Spleen (tissue), 11 donors: Measurements from ENCODE around the gene COL17A1. TPM values are rescaled to one million over a fixed set of nuclear protein-coding genes. Genes with fewer than 3 reads are reported as not detected.

ENCODE experiments used
- DNase-seq: peaks from one replicate; pipeline ENCODE4 v3.0.0-alpha.2; 2020
- H3K27ac ChIP-seq, 8 donors: fragments of 200-600 bp; sonication (generic) in 7 of 8; 1 replicate in 4 of 8; 2 replicates in 4 of 8; pipeline versions ENCODE4 v1.5.0 to v1.8.0; 2016 to 2021; ENCODE audit warnings: inconsistent platforms in 4 of 8, mild to moderate bottlenecking in 4 of 8, moderate library complexity in 1 of 8
- H3K27me3 ChIP-seq, 7 donors: fragments of 200-600 bp; sonication (generic) in 6 of 7; replicated peaks in 1 of 7; 1 replicate in 4 of 7; 2 replicates in 3 of 7; pipeline versions ENCODE4 v1.5.0 to v1.8.0; 2016 to 2021; ENCODE audit warnings: inconsistent platforms in 3 of 7, mild to moderate bottlenecking in 1 of 7
- H3K36me3 ChIP-seq, 6 donors: fragments of 200-600 bp; sonication (generic) in 5 of 6; 1 replicate in 4 of 6; 2 replicates in 2 of 6; pipeline versions ENCODE4 v1.5.0 to v1.8.0; 2016 to 2021; ENCODE audit warnings: inconsistent platforms in 2 of 6
- H3K4me1 ChIP-seq, 6 donors: fragments of 200-600 bp; sonication (generic) in 5 of 6; 1 replicate in 3 of 6; 2 replicates in 3 of 6; pipeline versions ENCODE4 v1.5.0 to v1.8.0; 2016 to 2021; ENCODE audit warnings: inconsistent platforms in 3 of 6
- H3K4me3 ChIP-seq, 8 donors: fragments of 200-600 bp; sonication (generic) in 7 of 8; 1 replicate in 4 of 8; 2 replicates in 4 of 8; pipeline versions ENCODE4 v1.5.0 to v1.8.0; 2016 to 2021; ENCODE audit warnings: inconsistent platforms in 4 of 8, mild to moderate bottlenecking in 4 of 8, moderate library complexity in 2 of 8
- H3K9me3 ChIP-seq, 8 donors: fragments of 200-600 bp; sonication (generic) in 7 of 8; 1 replicate in 4 of 8; 2 replicates in 4 of 8; pipeline versions ENCODE4 v1.5.0 to v1.8.0; 2016 to 2021; ENCODE audit warnings: inconsistent platforms in 4 of 8
- CTCF ChIP-seq, 11 experiments: fragments of 200-600 bp in 7 of 11; fragments of 450-650 bp in 4 of 11; sonication (generic) in 4 of 11; IDR thresholded peaks in 8 of 11; conservative IDR thresholded peaks in 3 of 11; 1 replicate in 7 of 11; 2 replicates in 4 of 11; pipeline versions ENCODE4 v1.4.0 to v1.8.0; 2016 to 2021; ENCODE audit warnings: antibody characterized with exemption in 11 of 11, inconsistent platforms in 4 of 11, mild to moderate bottlenecking in 1 of 11
- POLR2A ChIP-seq, 3 donors: fragments of 450-650 bp; IDR thresholded peaks; one replicate each; pipeline ENCODE4 v1.5.1; 2017; ENCODE audit warnings: antibody characterized with exemption in 3 of 3, mild to moderate bottlenecking in 1 of 3
- POLR2AphosphoS5 ChIP-seq, 3 donors: sonication (generic); formaldehyde crosslinking; IDR thresholded peaks; one replicate each; pipeline ENCODE4 v1.5.1; 2017; ENCODE audit warnings: antibody characterized with exemption in 3 of 3
- WGBS, 5 donors: extraction: QIAGEN DNeasy Blood & Tissue Kit in 3 of 5; methylation state at CpG; one replicate each; pipeline versions ENCODE4 v1.1.5 to v1.1.7; 2013 to 2018; 5-methylcytosine and 5-hydroxymethylcytosine counted together
- intact Hi-C: fragments of 100-400 bp; cut with DNase I; formaldehyde crosslinking; loops from one replicate; pipeline ENCODE4 v1.15.0; 2023; ENCODE audit warnings: low total_unique reads
- polyA plus RNA-seq, 3 donors: library from polyadenylated mRNA; stranded (reverse); fragments of 200-250 nt; gene quantifications; one replicate each; pipeline ENCODE4 v1.2.1, GENCODE V29; 2013
- total RNA-seq, 7 donors: library from RNA; depleted of rRNA in 3 of 7; stranded (reverse); fragments of >200 nt in 3 of 7; fragmentation: NEBNext Ultra II Directional in 4 of 7; extraction: Animal tissue kit (Norgen Biotek cat#: 25700) in 4 of 7; gene quantifications; one replicate each; pipeline versions ENCODE4 v1.1.0 to v1.2.1, GENCODE V29; 2016 to 2021
- donor health status: healthy with polysubstance abuse.
- donor health status: DM: no; HTN: no; CAD: no; lungs with moderate emphysema.
- donor health status: DM: no; HTN: no; CAD: no.
- donor health status: Bipolar disorder and iron deficiency.
- donor health status: healthy.
- donor health status: DM: no; HTN: no; CAD: no.
- donor health status: DM: yes; HTN: yes; CAD: no.

COL17A1 gene
- total and polyA plus RNA-seq, 10 donors = 0.50 to 5.9 (median 1.8) TPM

GRCh38 chr10:104103956-104104355 lies 18.3 kb upstream of the COL17A1 start:
- TF ChIP-seq CTCF (IDR thresholded peaks at IDR 0.05 in 8 of 11, conservative IDR thresholded peaks at IDR 0.05 in 3 of 11) (no peak), POLR2A (IDR thresholded peaks at IDR 0.05) (no peak), POLR2AphosphoS5 (IDR thresholded peaks at IDR 0.05) (no peak)
- H3K4me1 ChIP-seq = no peaks in the 10 kb centered on the region
- DNase-seq = no peak
- H3K9me3 ChIP-seq = no peaks in the 10 kb centered on the region
- H3K27me3 ChIP-seq = no peaks in the 10 kb centered on the region
- H3K27ac ChIP-seq = no peak overlapping the region
- no peaks in the 10 kb centered on the region for H3K36me3 ChIP-seq
- no peak overlapping the region for H3K4me3 ChIP-seq
- intact Hi-C loops = no loop called here
- WGBS, 5 donors = 49 to 73% (median 70%) methylated on average over 1 of the region's 1 CpG

GRCh38 chr10:104101902-104102301 lies 16.2 kb upstream of the COL17A1 start:
- no peaks in the 10 kb centered on the region for H3K36me3 ChIP-seq
- intact Hi-C loops = no loop called here
- H3K27ac ChIP-seq = no peak overlapping the region
- no peaks in the 10 kb centered on the region for H3K4me1 ChIP-seq
- WGBS, 5 donors = 74 to 95% (median 80%) methylated on average over 1 of the region's 1 CpG
- TF ChIP-seq CTCF (IDR thresholded peaks at IDR 0.05 in 8 of 11, conservative IDR thresholded peaks at IDR 0.05 in 3 of 11) (no peak), POLR2AphosphoS5 (IDR thresholded peaks at IDR 0.05) (no peak), POLR2A (IDR thresholded peaks at IDR 0.05) (no peak)
- peaks cover 0 to 6% (median 0%) of the 10 kb centered on the region in 8 donors for H3K9me3 ChIP-seq
- no peak overlapping the region for H3K4me3 ChIP-seq
- DNase-seq = no peak
- no peaks in the 10 kb centered on the region for H3K27me3 ChIP-seq

- intact Hi-C loops = no loop called here
- Histone ChIP-seq H3K4me1 (no peaks in the 10 kb centered on the region), H3K27ac (no peak overlapping the region), H3K9me3 (peaks cover 0 to 9% (median 0%) of the 10 kb centered on the region in 8 donors), H3K27me3 (no peaks in the 10 kb centered on the region), H3K36me3 (no peaks in the 10 kb centered on the region), H3K4me3 (no peak overlapping the region)
- DNase-seq = no peak
- WGBS, 5 donors = 0 to 4% (median 0%) methylated on average over 1 of the region's 1 CpG
- no peak for TF ChIP-seq POLR2A (IDR thresholded peaks at IDR 0.05)
- TF ChIP-seq POLR2AphosphoS5 (IDR thresholded peaks at IDR 0.05) = no peak
- TF ChIP-seq CTCF (IDR thresholded peaks at IDR 0.05 in 8 of 11, conservative IDR thresholded peaks at IDR 0.05 in 3 of 11) = no peak
These were observed 15.1 kb upstream of the COL17A1 start for GRCh38 chr10:104100795-104101194.

GRCh38 chr10:104099941-104100340 lies 14.3 kb upstream of the COL17A1 start:
- Histone ChIP-seq H3K4me3 (no peak overlapping the region), H3K9me3 (peaks cover 0 to 9% (median 0%) of the 10 kb centered on the region in 8 donors), H3K36me3 (no peaks in the 10 kb centered on the region), H3K4me1 (no peaks in the 10 kb centered on the region), H3K27ac (no peak overlapping the region), H3K27me3 (no peaks in the 10 kb centered on the region)
- no peak for DNase-seq
- intact Hi-C loops = no loop called here
- TF ChIP-seq POLR2AphosphoS5 (IDR thresholded peaks at IDR 0.05) (no peak), POLR2A (IDR thresholded peaks at IDR 0.05) (no peak), CTCF (IDR thresholded peaks at IDR 0.05 in 8 of 11, conservative IDR thresholded peaks at IDR 0.05 in 3 of 11) (no peak)
